GM18951 (cell line): ENCODE results near the gene GDAP2.

ENCODE experiments used
- POLR2A ChIP-seq: IDR thresholded peaks from 4 replicates; pipeline ENCODE4 v1.6.1; 2011; ENCODE audit warnings: mild to moderate bottlenecking; ENCODE audit not compliant: insufficient read length, insufficient read depth; ENCODE audit errors: extremely low read depth
- in situ Hi-C: fragments of 300-500 bp; cut with MboI; formaldehyde crosslinking; loops from one replicate; pipeline ENCODE4 v1.12.0; 2022; ENCODE audit warnings: low sequenced_read_pairs, mixed read lengths, inconsistent platforms; ENCODE audit not compliant: unreplicated experiment

Gene GDAP2

GRCh38 chr1:117843791-117844190 lies 85.6 kb downstream of the GDAP2 start:
- in situ Hi-C loops = no loop called here
- no peak for TF ChIP-seq POLR2A

- no peak for TF ChIP-seq POLR2A
- in situ Hi-C loops = no loop called here
Observed at GRCh38 chr1:117842408-117843170, 86.8 kb downstream of the GDAP2 start.

DNA sequence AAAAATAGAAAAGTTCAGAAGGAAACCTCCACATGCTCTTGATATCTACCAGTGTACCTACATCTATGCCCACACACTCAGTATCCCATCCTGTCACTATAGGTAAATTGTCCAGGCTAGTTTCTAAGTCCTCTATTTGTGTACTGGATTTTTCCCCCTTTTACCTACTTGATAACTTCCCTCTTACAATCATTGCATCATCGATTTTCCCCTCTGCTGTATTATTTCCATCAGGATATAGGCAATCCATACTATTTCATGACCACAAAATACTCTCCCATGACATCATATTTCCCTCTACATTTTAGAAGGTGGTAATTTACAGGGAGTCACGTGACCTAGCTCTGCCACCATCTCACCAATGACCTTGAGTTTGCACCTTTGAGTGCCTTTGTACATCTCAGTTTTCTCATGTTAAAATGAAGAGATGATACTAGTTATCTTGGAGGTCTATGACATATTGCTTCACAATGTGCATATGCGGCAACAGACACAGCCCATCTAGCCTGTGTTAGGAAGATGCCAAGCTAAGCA lies 88.2 kb downstream of the GDAP2 start:
- TF ChIP-seq POLR2A = no peak
- in situ Hi-C loops = no loop called here

GRCh38 chr1:117838911-117839310 lies 90.5 kb downstream of the GDAP2 start:
- in situ Hi-C loops = no loop called here
- no peak for TF ChIP-seq POLR2A

- in situ Hi-C loops = no loop called here
- TF ChIP-seq POLR2A = no peak
Observed at GRCh38 chr1:117836069-117836468, 93.4 kb downstream of the GDAP2 start.

GRCh38 chr1:117834416-117834815 lies 95.0 kb downstream of the GDAP2 start:
- in situ Hi-C loops = no loop called here
- TF ChIP-seq POLR2A = no peak

DNA sequence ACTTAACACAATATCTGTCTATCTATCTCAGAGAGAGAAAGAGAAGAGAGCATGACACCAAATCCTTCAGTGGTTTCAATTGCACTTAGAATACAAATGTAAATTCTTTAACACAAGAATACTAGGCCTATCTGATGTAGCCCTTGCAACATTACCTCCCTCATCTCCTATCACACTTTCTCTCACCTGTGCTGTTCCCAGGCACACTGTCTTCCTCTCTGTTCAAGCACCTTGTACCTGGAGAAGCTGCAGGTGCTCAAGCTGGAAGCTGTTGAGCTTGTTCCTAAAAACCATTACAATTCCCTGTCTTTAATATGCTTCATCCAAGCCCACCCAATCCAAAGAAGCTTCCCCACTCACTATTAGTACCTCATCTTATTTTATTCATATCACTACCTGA lies 97.0 kb downstream of the GDAP2 start:
- in situ Hi-C loops = no loop called here
- TF ChIP-seq POLR2A = no peak

DNA sequence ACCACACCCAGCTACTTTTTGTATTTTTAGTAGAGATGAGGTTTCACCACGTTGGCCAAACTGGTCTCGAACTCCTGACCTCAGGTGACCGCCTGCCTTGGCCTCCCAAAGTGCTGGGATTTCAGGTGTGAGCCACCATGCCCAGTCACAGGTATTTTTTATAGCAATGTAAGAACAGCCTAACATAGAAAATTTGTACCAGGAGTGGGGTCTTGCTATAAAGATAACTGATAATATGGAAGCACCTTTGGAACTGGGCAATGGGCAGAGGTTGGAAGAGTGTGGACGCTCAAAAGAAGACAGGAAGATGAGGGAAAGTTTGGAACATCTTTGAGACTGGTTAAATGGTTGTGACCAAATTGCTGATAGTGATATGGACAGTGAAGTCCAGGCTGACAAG lies 99.2 kb downstream of the GDAP2 start:
- no peak for TF ChIP-seq POLR2A
- in situ Hi-C loops = no loop called here

DNA sequence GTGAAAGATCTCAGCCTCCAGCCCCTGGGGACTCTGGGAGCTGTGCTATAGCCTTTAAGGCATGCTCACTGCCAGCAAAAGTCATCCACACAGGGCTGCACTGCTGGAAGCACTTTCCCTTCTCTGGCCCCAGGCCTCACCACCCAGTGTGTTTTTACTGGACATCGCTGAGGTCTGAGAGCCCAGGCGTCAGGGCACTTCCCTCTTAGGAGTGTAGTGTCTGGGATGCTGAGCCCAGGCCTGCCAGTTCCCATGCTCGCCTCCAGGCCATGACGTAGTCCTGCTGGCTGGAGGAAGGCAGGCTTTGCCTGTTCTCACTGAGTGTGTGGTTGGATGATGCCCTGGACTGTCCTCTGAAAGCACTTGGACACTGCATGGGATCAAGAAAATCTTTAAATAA lies 101.2 kb downstream of the GDAP2 start:
- no peak for TF ChIP-seq POLR2A
- in situ Hi-C loops = no loop called here

DNA sequence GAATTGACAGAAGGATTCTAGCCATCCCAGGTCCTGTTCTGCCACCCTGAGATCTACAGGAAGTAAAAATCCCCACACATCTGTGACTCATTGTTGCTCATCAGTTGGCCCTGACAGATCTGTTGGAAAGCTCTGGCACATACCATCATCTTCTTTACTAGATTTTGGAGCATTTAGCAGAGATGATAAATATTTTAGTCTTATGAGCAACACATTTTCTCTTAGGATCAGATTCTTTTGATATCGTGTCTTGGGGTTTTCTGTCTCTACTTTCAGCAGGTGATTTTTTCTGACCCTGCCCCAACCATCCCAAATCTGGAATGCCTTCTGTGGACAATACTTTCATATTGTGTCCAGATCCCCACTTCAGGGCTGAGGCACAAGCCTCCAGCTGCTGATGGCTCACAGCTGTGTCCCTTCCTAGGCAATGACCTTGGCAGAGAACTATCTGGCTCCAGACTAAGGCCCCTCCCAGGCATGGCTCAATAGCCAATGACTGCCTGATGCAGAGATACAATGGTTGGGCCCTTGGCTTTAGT lies 102.8 kb downstream of the GDAP2 start:
- in situ Hi-C loops = no loop called here

DNA sequence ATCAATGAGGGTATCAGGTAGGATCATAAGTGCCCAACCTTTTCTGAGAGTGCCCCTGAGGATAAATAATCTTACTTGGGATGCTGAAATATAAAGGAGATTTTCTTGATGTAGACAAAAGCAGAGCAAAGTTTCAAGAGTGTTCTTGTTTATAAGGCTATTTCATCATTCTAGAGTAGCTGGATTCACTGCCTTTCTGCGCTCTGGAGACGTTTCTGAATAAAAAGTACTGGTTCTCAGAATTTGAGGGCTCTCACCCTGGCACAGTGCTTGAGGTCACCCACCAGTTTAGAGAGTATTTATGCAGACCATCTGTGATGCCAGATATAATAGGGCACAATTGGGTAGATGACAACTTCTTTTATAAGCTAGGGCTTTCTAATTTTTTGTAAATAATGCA lies 103.3 kb downstream of the GDAP2 start:
- TF ChIP-seq POLR2A = no peak
- in situ Hi-C loops = no loop called here

More for the DNA sequence above, 102.8 kb downstream of the GDAP2 start:
- TF ChIP-seq POLR2A = no peak

GRCh38 chr1:117825414-117825813 lies 104.0 kb downstream of the GDAP2 start:
- no peak for TF ChIP-seq POLR2A
- in situ Hi-C loops = no loop called here

GRCh38 chr1:117824616-117825015 lies 104.8 kb downstream of the GDAP2 start:
- in situ Hi-C loops = no loop called here
- TF ChIP-seq POLR2A = no peak
